ENCODE measurements around the gene GGA1.

- no peak for TF ChIP-seq CTCF (IDR thresholded peaks at IDR 0.05; ENCODE audit: low read length)
- no peak for TF ChIP-seq EZH2 (optimal IDR thresholded peaks at IDR 0.05; ENCODE audit: low read depth, low read length)
These were observed 628 bp upstream of the GGA1 start for GRCh38 chr22:37607935-37608476.
